Activated CD4-positive, alpha-beta memory T cell treated with anti-CD3 and anti-CD28 coated beads for 36 hours (primary cell): ENCODE measurements around the gene DNAI4. TPM values are rescaled to one million over a fixed set of nuclear protein-coding genes. Genes with fewer than 3 reads are reported as not detected.
"Not testable (repeated sequence)": the region's sequence is repeated elsewhere in the genome, so short reads cannot be mapped to it uniquely, and the experiment has no call there.

ENCODE experiments used
- CTCF ChIA-PET: fragments of 350-600 bp; sonication (Branson Sonifier 250); formaldehyde crosslinking; loops from one replicate; lab custom pipeline; 2021; ENCODE audit warnings: antibody characterized with exemption, inconsistent platforms; lab: Charles Lee
- POLR2A ChIA-PET: fragments of 350-600 bp; sonication (Branson Sonifier 250); formaldehyde crosslinking; loops from one replicate; lab custom pipeline; 2021; ENCODE audit warnings: antibody characterized with exemption; lab: Charles Lee
- DNase-seq: peaks from one replicate; pipeline ENCODE4 v3.0.0-alpha.2; 2020
- H3K27ac Mint-ChIP-seq: one replicate; pipeline ENCODE4 v1.8.0; 2021; ENCODE audit warnings: mixed read lengths
- H3K27me3 Mint-ChIP-seq: one replicate; pipeline ENCODE4 v1.8.0; 2021; ENCODE audit warnings: mixed read lengths
- H3K36me3 Mint-ChIP-seq: one replicate; pipeline ENCODE4 v1.8.0; 2021; ENCODE audit warnings: mixed read lengths
- H3K4me1 Mint-ChIP-seq: one replicate; pipeline ENCODE4 v1.8.0; 2021; ENCODE audit warnings: low read depth, mixed read lengths
- H3K4me3 Mint-ChIP-seq: one replicate; pipeline ENCODE4 v1.8.0; 2021; ENCODE audit warnings: mild to moderate bottlenecking, mixed read lengths
- H3K9me3 Mint-ChIP-seq: one replicate; pipeline ENCODE4 v1.8.0; 2021; ENCODE audit warnings: mixed read lengths
- intact Hi-C: fragments of 100-400 bp; cut with micrococcal nuclease; formaldehyde crosslinking; loops from one replicate; pipeline ENCODE4 v1.15.1; 2023
- total RNA-seq, 2 experiments: library from RNA; stranded (reverse); gene quantifications; one replicate each; pipeline ENCODE4 v1.2.3, GENCODE V29; 2021

Gene DNAI4
- total RNA-seq, 2 experiments from 2014 or later, result 1.4 to 1.6 TPM

DNA sequence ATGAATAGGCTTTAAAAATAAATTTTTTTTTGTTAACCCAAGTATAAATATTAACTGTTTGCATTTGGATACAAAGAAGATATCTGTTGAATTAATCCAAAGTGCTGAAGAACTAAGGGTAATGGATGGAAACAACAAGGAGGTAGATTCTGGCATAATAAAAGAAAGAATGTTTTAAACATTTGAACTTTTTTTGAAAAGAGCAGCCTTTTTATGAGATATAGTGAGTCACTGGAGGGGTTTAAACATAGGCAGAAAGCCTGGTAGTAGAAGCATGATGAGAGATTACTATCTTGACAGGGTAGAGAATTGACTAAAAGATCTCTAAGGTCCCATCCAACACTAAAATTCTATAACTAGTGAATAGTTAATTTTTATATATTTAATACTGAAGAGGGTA, 2.9 kb upstream of the DNAI4 start:
- CTCF ChIA-PET, result no interaction called here
- Mint-ChIP-seq H3K9me3 (no peaks in the 10 kb centered on the region), H3K36me3 (peaks cover 12% of the 10 kb centered on the region), H3K27me3 (no peaks in the 10 kb centered on the region), H3K4me3 (no peak overlapping the region), H3K4me1 (peaks cover 50% of the 10 kb centered on the region), H3K27ac (no peak overlapping the region)
- no peak for DNase-seq
- POLR2A ChIA-PET, result no interaction called here
- intact Hi-C loops, result loop anchor here (5.0 to 10.0 kb wide), 2 partner anchors 590 to 643 kb away; no protein-coding TSS in a partner anchor

DNA sequence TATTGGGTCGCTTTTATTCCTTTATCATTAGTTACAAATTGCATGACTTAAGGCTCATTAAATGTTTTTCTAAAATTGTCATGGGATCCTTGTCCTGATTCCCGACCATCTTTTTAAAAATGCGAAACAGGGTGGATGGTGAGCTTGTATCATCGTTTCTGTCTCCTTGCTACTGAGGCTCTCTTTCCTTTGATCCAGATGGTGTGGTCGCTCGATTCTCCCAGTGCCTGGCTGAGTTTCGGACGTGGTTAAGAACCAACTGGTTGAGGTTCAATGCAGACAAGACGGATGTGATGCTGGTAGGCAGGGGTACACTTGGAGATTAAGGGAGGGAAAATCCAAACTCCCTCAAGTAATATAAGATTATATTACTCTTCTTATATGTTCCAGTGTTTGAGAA, 1.3 kb upstream of the DNAI4 start:
- peak overlapping the region; percentile 96 for H3K27ac Mint-ChIP-seq
- intact Hi-C loops, result loop anchor here (1.0 to 10.0 kb wide), 5 partner anchors 55 to 1503 kb away; partner anchors contain the start of gene SLC35D1
- peaks cover 7% of the 10 kb centered on the region for H3K36me3 Mint-ChIP-seq
- H3K4me1 Mint-ChIP-seq, result peaks cover 52% of the 10 kb centered on the region
- H3K27me3 Mint-ChIP-seq, result no peaks in the 10 kb centered on the region
- DNase-seq, result no peak
- peak overlapping the region; percentile 97 for H3K4me3 Mint-ChIP-seq
- CTCF ChIA-PET, result interaction anchor here (3.2 kb wide), 1 partner anchor 162 kb away, joined by 12 read pairs; no protein-coding TSS in a partner anchor
- POLR2A ChIA-PET, result no interaction called here
- no peaks in the 10 kb centered on the region for H3K9me3 Mint-ChIP-seq

DNA sequence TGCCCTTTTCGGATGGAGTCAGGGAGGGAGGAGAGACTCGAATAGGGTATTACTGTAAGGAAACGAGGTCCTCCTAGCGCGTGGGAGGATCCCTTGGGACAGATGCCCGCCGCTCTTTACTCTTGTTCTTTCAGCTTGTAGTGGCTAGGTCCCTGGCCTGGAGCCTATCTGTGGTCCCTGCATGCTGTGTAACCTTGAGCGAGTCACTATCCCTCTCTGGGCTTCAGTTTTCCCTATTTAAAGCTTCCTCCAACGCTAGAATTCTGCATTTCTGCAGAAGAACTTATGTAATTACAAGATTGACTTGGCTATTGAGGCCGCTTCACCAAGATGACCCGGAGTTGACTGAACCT, 878 bp upstream of the DNAI4 start:
- Mint-ChIP-seq H3K36me3 (peaks cover 4% of the 10 kb centered on the region), H3K27me3 (no peaks in the 10 kb centered on the region), H3K4me1 (peaks cover 53% of the 10 kb centered on the region), H3K9me3 (no peaks in the 10 kb centered on the region), H3K4me3 (peak overlapping the region; percentile 97), H3K27ac (peak overlapping the region; percentile 96)
- POLR2A ChIA-PET, result interaction anchor here (1.0 to 1.7 kb wide), 3 partner anchors 10 to 67 kb away, joined by 3 to 6 read pairs (median 3); no protein-coding TSS in a partner anchor
- no peak for DNase-seq
- CTCF ChIA-PET, result interaction anchor here (2.4 to 3.2 kb wide), 2 partner anchors 162 to 224 kb away, joined by 7 to 12 read pairs; no protein-coding TSS in a partner anchor
- intact Hi-C loops, result loop anchor here (1.0 to 10.0 kb wide), 5 partner anchors 56 to 1503 kb away; partner anchors contain the start of gene SLC35D1

DNA sequence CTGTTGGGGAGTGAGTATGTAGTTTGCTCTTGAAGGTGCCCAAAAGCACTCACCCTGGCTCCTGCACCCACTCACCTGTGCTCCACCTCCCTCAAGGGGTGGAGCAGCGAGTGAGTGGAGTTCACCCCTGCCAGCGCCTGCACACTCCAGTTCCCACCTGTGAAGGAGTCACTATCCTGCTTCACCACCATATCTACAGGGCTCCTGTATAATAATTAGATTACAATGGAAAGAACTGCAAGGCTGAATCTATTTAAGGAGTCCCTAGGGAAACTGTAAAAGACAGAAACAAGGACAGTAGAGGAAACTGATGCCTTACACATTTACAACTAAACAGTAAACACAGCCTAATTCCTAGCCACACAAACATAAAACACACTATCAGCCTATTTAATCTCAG, 4.1 kb downstream of the DNAI4 start:
- no peak overlapping the region for H3K27ac Mint-ChIP-seq
- no peaks in the 10 kb centered on the region for H3K27me3 Mint-ChIP-seq
- no peak for DNase-seq
- no peak overlapping the region for H3K4me3 Mint-ChIP-seq
- peaks cover 23% of the 10 kb centered on the region for H3K36me3 Mint-ChIP-seq
- ChIA-PET POLR2A (no interaction called here), CTCF (no interaction called here)
- intact Hi-C loops, result loop anchor here (10.0 kb wide), 1 partner anchor 636 kb away; no protein-coding TSS in a partner anchor
- H3K4me1 Mint-ChIP-seq, result peaks cover 17% of the 10 kb centered on the region
- peaks cover 15% of the 10 kb centered on the region for H3K9me3 Mint-ChIP-seq

DNA sequence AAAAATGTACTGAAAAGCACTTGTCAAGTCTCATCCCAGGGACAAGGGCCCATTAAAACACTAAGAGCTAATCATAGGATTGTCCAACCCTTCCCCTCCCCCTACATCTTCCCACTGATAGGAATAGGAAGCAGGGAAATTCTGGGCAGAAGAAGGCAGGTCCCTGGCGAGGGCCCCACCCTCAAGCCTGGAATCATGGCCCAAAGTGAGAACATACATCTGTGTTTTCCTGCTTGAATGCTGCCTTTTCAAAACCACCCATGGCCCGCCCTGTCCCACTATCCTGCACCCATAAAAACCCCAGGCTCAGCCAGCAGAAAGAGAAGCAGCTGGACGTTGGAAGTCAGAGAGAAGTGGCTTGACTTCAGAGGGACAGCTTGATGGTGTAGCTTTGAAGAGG, 4.8 kb downstream of the DNAI4 start:
- peaks cover 15% of the 10 kb centered on the region for H3K9me3 Mint-ChIP-seq
- ChIA-PET CTCF (no interaction called here), POLR2A (no interaction called here)
- H3K4me3 Mint-ChIP-seq, result no peak overlapping the region
- intact Hi-C loops, result loop anchor here (10.0 kb wide), 1 partner anchor 635 kb away; no protein-coding TSS in a partner anchor
- no peak overlapping the region for H3K27ac Mint-ChIP-seq
- H3K36me3 Mint-ChIP-seq, result peaks cover 23% of the 10 kb centered on the region
- H3K4me1 Mint-ChIP-seq, result peaks cover 17% of the 10 kb centered on the region
- H3K27me3 Mint-ChIP-seq, result no peaks in the 10 kb centered on the region
- DNase-seq, result no peak

DNA sequence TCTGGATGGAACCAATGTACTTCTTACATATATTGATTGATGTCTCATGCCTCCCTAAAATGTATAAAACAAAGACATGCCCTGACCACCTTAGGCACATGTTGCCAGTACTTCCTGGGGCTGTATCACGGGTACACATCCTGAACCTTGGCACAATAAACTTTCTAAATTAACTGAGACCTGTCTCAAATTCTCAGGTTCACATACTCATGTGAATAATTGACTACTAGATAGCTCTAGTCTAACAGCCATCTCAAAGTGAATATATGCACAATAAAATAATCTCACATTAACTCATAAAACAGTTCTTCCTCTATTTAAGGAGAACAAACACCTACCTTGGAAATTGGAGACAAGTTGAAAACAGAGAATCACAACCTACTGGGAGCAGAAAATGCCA, 5.6 kb downstream of the DNAI4 start:
- no peak overlapping the region for H3K4me3 Mint-ChIP-seq
- H3K9me3 Mint-ChIP-seq, result peaks cover 15% of the 10 kb centered on the region
- no peak overlapping the region for H3K27ac Mint-ChIP-seq
- CTCF ChIA-PET, result interaction anchor here (0.7 kb wide), 1 partner anchor 131 kb away, joined by 3 read pairs; no protein-coding TSS in a partner anchor
- H3K27me3 Mint-ChIP-seq, result no peaks in the 10 kb centered on the region
- intact Hi-C loops, result no loop called here
- H3K36me3 Mint-ChIP-seq, result peaks cover 23% of the 10 kb centered on the region
- DNase-seq, result no peak
- H3K4me1 Mint-ChIP-seq, result peaks cover 17% of the 10 kb centered on the region
- POLR2A ChIA-PET, result no interaction called here

DNA sequence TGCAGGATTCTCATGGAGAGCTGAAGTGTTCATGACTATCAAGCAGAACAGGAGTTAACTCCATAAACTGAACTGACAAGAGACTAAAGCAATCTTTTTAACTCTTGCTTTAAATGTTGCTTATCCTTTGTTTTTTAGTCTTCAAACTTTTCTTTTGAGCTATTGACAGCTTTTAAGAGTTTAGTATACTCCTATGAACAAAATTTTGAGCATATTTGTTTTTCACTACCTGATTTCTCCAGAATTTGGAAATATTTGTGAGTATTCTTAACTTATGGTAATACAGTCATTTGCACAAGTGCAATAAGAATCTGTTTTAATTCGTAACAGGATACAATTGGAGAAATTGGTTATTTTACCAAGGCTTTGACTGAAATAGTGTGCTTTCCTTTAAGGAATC, 7.2 kb downstream of the DNAI4 start:
- Mint-ChIP-seq H3K36me3 (peaks cover 23% of the 10 kb centered on the region), H3K4me3 (no peak overlapping the region), H3K27me3 (no peaks in the 10 kb centered on the region), H3K27ac (no peak overlapping the region), H3K4me1 (peaks cover 6% of the 10 kb centered on the region), H3K9me3 (peaks cover 15% of the 10 kb centered on the region)
- CTCF ChIA-PET, result no interaction called here
- POLR2A ChIA-PET, result no interaction called here
- no peak for DNase-seq
- intact Hi-C loops, result no loop called here

DNA sequence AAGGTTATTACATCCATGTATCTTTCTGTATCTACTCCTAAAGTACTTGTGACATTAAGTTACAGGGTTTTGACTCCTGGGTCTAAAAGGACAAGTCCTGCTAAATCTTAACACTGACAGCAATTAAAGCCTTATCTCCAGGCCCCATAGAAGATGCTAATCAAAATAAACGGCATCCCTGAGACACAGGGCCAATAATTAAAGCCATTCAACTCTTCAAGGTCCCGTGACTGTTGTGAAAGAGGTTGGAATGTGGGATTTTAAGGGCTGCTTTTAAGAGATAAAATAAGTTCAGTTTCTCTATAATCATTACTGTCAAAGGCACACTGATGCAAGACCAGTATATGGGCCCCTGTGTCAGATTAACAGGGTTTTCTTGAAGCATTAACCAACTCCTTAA, 8.3 kb downstream of the DNAI4 start:
- Mint-ChIP-seq H3K4me1 (peaks cover 3% of the 10 kb centered on the region), H3K9me3 (peaks cover 15% of the 10 kb centered on the region), H3K27ac (no peak overlapping the region), H3K36me3 (peaks cover 23% of the 10 kb centered on the region), H3K4me3 (no peak overlapping the region), H3K27me3 (no peaks in the 10 kb centered on the region)
- ChIA-PET POLR2A (no interaction called here), CTCF (no interaction called here)
- intact Hi-C loops, result no loop called here
- no peak for DNase-seq

DNA sequence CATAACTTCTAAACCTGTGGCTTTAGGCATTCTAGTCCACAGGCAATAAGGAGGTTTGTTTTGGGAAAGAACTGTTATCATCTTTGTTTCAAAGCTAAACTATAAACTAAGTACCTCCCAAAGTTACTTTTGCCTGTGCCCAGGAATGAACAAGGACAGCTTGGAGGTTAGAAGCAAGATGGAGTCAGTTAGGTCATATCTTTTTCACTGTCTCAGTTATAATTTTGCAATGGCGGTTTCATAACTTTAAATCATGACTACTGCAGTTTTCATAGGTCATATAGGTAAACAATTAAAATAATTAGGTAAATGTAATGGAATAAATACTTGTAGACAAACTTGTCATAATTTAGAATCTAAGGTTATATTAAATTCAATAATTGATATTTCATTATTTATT, 9.5 kb downstream of the DNAI4 start:
- intact Hi-C loops, H3K4me3 Mint-ChIP-seq, POLR2A ChIA-PET, H3K4me1 Mint-ChIP-seq, H3K27ac Mint-ChIP-seq, DNase-seq, H3K27me3 Mint-ChIP-seq, CTCF ChIA-PET: not testable (repeated sequence)
- Mint-ChIP-seq H3K36me3 (peaks cover 23% of the 10 kb centered on the region), H3K9me3 (peaks cover 15% of the 10 kb centered on the region)

DNA sequence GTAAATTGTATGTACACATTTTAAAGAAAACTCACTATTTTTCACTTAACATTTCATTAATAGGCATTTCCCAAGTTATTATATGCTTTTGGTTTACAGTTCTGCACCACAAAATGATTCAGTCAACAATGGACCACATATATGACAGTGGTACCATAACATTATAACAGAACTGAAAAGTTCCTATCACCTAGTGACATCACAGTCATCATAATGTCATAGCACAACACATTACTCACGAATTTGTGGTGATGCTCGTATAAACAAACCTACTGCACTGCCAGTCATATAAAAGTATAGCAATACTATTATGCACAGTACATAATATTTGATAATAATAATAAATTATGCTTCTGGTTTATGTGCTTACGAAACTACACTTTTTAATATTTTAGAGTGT, 30.9 kb downstream of the DNAI4 start:
- no peak for DNase-seq
- Mint-ChIP-seq H3K4me1 (no peaks in the 10 kb centered on the region), H3K9me3 (no peaks in the 10 kb centered on the region), H3K36me3 (no peaks in the 10 kb centered on the region), H3K27me3 (no peaks in the 10 kb centered on the region), H3K27ac (no peak overlapping the region), H3K4me3 (no peak overlapping the region)
- intact Hi-C loops, result no loop called here
- ChIA-PET CTCF (no interaction called here), POLR2A (no interaction called here)

DNA sequence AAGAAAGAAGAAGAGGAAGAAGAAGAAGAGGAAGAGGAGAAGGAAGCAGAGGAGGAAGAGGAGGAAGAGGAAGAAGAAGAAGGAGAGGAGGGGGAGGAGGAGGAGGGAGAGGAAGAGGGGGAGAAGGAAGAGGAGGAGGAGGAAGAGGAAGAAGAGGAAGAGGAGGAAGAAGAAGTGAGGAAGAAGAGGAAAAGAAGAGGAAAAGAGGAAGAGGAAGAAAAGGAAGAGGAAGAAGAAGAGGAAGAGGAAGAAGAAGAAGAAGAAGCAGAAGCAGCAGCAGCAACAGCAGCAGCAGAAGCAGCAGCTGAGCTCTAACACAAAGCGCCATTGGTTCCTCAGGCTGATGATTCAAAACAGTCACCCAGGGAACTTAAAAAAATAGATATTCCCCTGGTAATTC, 34.0 kb downstream of the DNAI4 start:
- H3K27me3 Mint-ChIP-seq, result no peaks in the 10 kb centered on the region
- no peak overlapping the region for H3K27ac Mint-ChIP-seq
- H3K4me3 Mint-ChIP-seq, result no peak overlapping the region
- H3K36me3 Mint-ChIP-seq, result no peaks in the 10 kb centered on the region
- ChIA-PET POLR2A (no interaction called here), CTCF (no interaction called here)
- intact Hi-C loops, result no loop called here
- H3K9me3 Mint-ChIP-seq, result no peaks in the 10 kb centered on the region
- H3K4me1 Mint-ChIP-seq, result no peaks in the 10 kb centered on the region
- DNase-seq, result no peak

DNA sequence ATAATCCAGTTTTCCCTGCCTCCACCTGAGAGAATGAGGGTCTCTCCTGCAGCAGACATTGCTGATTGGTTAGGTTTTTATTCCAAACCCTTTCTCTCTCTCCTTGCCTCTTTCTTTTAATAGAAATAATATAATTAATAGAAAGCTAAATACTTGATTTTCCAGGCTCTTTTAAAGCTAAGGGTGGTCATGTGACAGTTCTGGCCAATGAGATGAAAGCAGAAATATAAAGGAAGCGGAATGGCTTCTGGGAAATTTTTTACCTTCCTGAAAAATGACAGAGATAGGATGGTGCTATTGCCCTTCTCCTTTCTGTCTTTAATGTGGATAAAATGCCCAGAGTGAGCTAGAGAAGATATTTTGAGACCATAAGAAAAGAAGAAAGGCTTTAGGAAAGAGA, 35.6 kb downstream of the DNAI4 start:
- no peaks in the 10 kb centered on the region for H3K4me1 Mint-ChIP-seq
- ChIA-PET POLR2A (no interaction called here), CTCF (interaction anchor here (0.6 kb wide), 1 partner anchor 1289 kb away, joined by 3 read pairs; no protein-coding TSS in a partner anchor)
- no peak overlapping the region for H3K4me3 Mint-ChIP-seq
- no peaks in the 10 kb centered on the region for H3K36me3 Mint-ChIP-seq
- no peaks in the 10 kb centered on the region for H3K27me3 Mint-ChIP-seq
- H3K9me3 Mint-ChIP-seq, result no peaks in the 10 kb centered on the region
- DNase-seq, result no peak
- no peak overlapping the region for H3K27ac Mint-ChIP-seq
- intact Hi-C loops, result no loop called here

DNA sequence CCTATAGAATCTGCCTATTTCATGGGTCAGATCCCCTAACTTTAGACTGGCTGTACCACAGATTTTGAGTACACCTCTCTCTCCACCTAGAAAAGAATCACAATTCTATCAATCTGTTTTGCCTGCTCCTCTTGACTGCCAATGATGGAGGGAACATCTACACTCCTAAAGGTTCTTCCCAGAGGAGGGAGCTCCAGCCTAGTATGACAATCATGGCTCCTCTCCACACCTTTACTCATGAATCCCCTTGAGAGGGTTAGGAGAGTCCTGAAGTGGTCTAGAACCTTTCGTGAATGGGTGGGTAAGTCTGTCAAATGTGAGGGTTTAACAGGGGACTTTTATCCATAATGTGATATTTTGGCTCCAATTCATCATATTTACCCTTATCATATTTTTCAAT, 48.0 kb downstream of the DNAI4 start:
- H3K27ac Mint-ChIP-seq, result no peak overlapping the region
- H3K36me3 Mint-ChIP-seq, result no peaks in the 10 kb centered on the region
- H3K27me3 Mint-ChIP-seq, result no peaks in the 10 kb centered on the region
- H3K4me3 Mint-ChIP-seq, result no peak overlapping the region
- CTCF ChIA-PET, result no interaction called here
- intact Hi-C loops, result no loop called here
- POLR2A ChIA-PET, result no interaction called here
- peaks cover 18% of the 10 kb centered on the region for H3K9me3 Mint-ChIP-seq
- no peak for DNase-seq
- no peaks in the 10 kb centered on the region for H3K4me1 Mint-ChIP-seq
